ENCODE measurements around the gene TNIP3. TPM values are rescaled to one million over a fixed set of nuclear protein-coding genes. Genes with fewer than 3 reads are reported as not detected.
A peak's percentile ranks its signal among the peaks of the same experiment; 100 is the strongest.
"Not testable (repeated sequence)": the region's sequence is repeated elsewhere in the genome, so short reads cannot be mapped to it uniquely, and the experiment has no call there.

The TNIP3 gene
- total RNA-seq, 1 experiment from 2014 or later: not detected

- DNase-seq (ENCODE audit: low read depth, low spot score): no peak
- in situ Hi-C loops (cut with HindIII; ENCODE audit: low pct_unique_long_range_greater_than_20kb, low sequenced_read_pairs): no loop called here
Observed at GRCh38 chr4:121183361-121183760, 19.2 kb upstream of the TNIP3 start.

- in situ Hi-C loops (cut with HindIII; ENCODE audit: low pct_unique_long_range_greater_than_20kb, low sequenced_read_pairs): no loop called here
- DNase-seq (ENCODE audit: low read depth, low spot score): no peak
Observed at GRCh38 chr4:121182296-121182695, 18.2 kb upstream of the TNIP3 start.

DNA sequence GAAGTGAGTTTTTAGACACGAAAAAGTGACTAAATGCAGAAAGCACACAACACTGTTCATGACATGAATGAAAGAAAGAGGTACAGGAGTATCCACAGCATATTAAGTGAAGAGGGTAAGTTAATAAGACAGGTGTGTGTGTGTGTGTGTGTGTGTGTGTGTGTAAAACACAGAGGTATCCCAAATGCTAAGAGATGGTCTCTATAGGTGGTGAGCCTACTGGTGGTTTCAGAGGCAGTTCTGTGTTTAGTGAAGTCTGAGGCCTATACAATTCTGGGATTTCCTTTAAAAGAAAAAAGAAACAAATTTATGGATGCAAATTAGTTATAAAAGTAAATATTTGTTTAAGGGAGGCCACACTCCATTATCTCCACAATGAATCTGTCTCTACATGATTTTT, 17.4 kb upstream of the TNIP3 start:
- in situ Hi-C loops (cut with HindIII; ENCODE audit: low pct_unique_long_range_greater_than_20kb, low sequenced_read_pairs): no loop called here
- no peak for DNase-seq (ENCODE audit: low read depth, low spot score)

GRCh38 chr4:121180558-121180957, 16.4 kb upstream of the TNIP3 start:
- in situ Hi-C loops (cut with HindIII; ENCODE audit: low pct_unique_long_range_greater_than_20kb, low sequenced_read_pairs): no loop called here
- DNase-seq (ENCODE audit: low read depth, low spot score): no peak

DNA sequence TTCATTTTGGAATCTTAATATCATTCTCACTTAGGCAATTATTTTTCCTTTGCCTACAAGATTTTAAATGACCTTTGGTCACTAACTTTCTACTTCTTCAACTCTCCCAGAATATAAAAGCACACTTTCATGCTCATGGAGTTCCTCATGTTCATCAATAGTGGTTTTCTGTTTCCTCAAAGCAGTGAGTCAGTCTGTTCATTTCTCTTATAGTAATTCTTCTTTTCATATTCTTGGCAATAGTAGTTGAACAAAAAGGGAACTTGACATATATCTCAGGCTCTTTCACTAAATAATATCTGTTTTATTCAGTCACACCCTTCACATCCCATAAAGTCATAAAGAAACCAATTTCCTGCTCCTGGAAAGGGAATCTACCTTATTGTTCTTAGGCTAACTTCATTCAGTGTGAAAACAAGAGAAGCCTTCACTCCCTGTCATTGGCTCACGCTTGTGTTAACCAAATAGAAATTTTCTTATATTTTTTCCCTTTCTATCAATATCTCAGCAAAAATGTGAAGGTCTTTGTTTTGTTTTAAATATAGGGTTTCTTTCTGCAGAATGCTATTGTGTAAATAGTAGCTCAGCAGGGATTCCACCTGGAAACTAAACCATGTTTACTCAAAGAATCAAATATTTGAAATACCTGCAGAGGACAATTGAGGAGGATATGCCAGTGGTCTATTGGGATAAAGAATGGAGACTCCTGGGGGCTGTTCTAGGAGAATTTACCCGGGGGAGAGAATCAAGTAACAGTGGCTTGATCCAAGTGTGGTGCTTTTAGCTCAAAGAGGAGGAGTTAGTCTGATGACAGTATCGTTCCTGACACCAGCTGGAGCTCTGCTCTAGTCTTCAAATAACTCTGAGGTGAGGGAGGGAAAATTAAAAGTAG, 13.4 kb upstream of the TNIP3 start:
- no peak for DNase-seq (ENCODE audit: low read depth, low spot score)
- in situ Hi-C loops (cut with HindIII; ENCODE audit: low pct_unique_long_range_greater_than_20kb, low sequenced_read_pairs): no loop called here

DNA sequence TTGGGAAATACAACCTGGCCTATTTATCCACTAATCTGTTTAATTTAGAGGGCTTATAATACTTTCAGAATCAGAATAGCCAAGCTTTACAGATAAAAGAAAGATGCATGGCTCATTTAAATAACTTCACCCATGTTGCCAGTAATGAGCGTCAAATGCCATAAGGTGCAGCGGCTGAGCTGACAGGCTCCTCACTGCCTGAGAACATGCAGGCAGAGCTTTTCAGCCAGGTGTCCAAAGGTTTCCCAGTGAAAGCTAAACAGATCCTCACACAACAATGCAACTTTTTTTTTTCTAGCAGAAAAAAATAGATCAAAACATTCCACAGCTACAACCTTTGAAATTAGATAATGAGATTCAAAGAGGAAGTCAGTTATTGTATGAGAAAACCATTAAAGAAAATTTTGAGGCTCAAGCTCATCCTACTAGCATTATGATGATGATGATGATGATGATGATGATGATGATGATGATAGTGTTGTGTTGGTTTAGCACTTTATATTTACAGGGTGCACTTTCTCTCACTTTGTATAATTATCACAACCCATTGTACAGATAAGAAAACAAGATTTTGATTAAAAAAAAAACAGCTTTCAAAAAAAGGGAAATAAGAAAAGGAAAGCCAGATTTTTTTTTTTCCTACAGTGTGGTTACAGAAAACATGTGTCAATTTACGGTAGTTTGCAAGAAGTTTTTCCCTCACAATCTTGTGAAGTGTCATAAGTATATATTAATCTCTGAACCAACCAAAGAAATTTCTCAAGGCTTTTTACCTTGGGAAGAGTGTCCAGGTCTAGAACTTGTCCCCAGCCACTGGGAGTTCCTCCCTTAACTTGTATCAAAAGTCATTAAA, 12.2 kb upstream of the TNIP3 start:
- no peak for DNase-seq (ENCODE audit: low read depth, low spot score)
- in situ Hi-C loops (cut with HindIII; ENCODE audit: low pct_unique_long_range_greater_than_20kb, low sequenced_read_pairs): no loop called here

DNA sequence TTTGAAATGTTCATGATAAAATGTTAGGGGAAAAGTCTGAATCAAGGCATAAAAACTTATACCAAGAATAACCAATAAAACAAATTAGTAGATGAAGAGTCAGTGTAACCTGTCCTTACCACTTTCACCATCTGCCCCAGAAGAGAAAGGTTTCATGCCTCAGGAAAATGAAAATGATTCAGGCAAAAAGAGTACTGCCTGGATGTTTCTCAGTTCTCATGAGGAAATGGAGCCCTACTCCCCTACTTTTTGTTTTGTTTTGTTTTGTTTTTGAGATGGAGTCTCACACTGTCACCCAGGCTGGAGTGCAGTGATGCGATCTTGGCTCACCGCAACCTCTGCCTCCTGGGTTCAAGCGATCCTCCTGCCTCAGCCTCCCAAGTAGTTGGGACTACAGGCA, 7.4 kb upstream of the TNIP3 start:
- DNase-seq (ENCODE audit: low read depth, low spot score); in situ Hi-C loops (cut with HindIII; ENCODE audit: low pct_unique_long_range_greater_than_20kb, low sequenced_read_pairs): not testable (repeated sequence)

- in situ Hi-C loops (cut with HindIII; ENCODE audit: low pct_unique_long_range_greater_than_20kb, low sequenced_read_pairs): no loop called here
- no peak for DNase-seq (ENCODE audit: low read depth, low spot score)
Observed at GRCh38 chr4:121168446-121169281, 4.5 kb upstream of the TNIP3 start.

- in situ Hi-C loops (cut with HindIII; ENCODE audit: low pct_unique_long_range_greater_than_20kb, low sequenced_read_pairs): no loop called here
Observed at GRCh38 chr4:121166976-121167375, 2.9 kb upstream of the TNIP3 start.

DNA sequence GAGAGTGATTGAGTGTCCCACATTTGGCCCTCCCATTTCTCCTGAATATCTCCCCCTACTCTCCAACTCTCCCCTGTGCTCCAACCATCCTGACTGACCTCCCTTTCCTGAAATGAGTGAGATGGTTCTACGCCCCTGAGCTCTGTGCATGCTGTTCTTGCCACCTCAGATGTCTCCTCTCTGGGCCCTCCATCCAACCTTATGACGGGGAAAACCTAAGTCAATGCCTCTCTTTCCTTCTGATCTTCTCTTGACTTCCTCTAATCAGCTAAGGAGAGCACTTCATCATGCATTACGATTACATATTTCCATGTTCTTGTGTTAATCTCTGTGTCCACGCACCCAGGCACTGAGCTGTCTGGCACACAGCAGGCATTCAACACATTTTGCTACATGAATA, 1.1 kb upstream of the TNIP3 start:
- in situ Hi-C loops (cut with HindIII; ENCODE audit: low pct_unique_long_range_greater_than_20kb, low sequenced_read_pairs): no loop called here
- DNase-seq (ENCODE audit: low read depth, low spot score): no peak

More at GRCh38 chr4:121166976-121167375, 2.9 kb upstream of the TNIP3 start:
- no peak for DNase-seq (ENCODE audit: low read depth, low spot score)

GRCh38 chr4:121156822-121157769, 7.0 kb downstream of the TNIP3 start:
- DNase-seq (ENCODE audit: low read depth, low spot score): no peak

GRCh38 chr4:121155893-121156292, 8.2 kb downstream of the TNIP3 start:
- in situ Hi-C loops (cut with HindIII; ENCODE audit: low pct_unique_long_range_greater_than_20kb, low sequenced_read_pairs): no loop called here
- no peak for DNase-seq (ENCODE audit: low read depth, low spot score)

More at GRCh38 chr4:121156822-121157769, 7.0 kb downstream of the TNIP3 start:
- in situ Hi-C loops (cut with HindIII; ENCODE audit: low pct_unique_long_range_greater_than_20kb, low sequenced_read_pairs): no loop called here

- DNase-seq (ENCODE audit: low read depth, low spot score): peak; percentile 15
- in situ Hi-C loops (cut with HindIII; ENCODE audit: low pct_unique_long_range_greater_than_20kb, low sequenced_read_pairs): no loop called here
Observed at GRCh38 chr4:121154103-121154515, 10.0 kb downstream of the TNIP3 start.

DNA sequence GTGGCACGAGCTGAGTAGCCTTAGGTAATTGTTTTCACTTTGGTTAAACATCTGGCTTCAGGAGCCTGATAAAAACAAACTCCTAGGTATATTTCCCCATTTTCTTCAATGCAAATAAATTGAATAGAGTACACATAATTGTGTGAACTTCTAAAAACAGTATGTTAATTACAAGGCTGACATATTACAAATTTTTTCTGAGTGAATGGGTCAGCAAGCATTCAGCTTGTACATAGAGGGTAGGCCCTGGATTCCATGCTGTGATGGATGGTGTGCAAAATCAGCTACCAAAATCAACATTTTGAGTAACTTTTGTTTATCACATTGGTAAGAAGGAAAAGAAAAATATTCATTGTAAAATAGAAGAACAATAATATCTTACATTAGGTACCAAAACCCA, 12.2 kb downstream of the TNIP3 start:
- no peak for DNase-seq (ENCODE audit: low read depth, low spot score)
- in situ Hi-C loops (cut with HindIII; ENCODE audit: low pct_unique_long_range_greater_than_20kb, low sequenced_read_pairs): no loop called here

GRCh38 chr4:121150486-121150885, 13.6 kb downstream of the TNIP3 start:
- in situ Hi-C loops (cut with HindIII; ENCODE audit: low pct_unique_long_range_greater_than_20kb, low sequenced_read_pairs): no loop called here

DNA sequence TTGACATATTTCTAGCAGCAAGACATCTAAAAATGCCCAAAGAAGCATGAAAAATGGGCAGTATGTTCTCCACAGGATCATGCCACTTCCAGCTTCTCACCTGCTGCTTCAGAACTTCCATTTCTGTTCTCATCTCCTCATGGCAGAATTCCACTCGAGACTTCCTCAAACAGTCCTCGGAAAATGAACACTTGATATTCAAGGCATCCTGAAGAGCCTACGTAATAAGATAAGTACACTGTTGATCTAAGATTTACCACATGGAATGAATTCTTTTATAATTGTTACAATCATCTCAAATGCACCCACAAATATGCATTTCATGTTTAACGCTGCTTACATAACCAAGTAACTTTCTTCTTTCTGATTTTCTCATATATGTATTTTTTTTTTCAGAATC, 14.1 kb downstream of the TNIP3 start:
- in situ Hi-C loops (cut with HindIII; ENCODE audit: low pct_unique_long_range_greater_than_20kb, low sequenced_read_pairs): no loop called here
- no peak for DNase-seq (ENCODE audit: low read depth, low spot score)

More at GRCh38 chr4:121150486-121150885, 13.6 kb downstream of the TNIP3 start:
- DNase-seq (ENCODE audit: low read depth, low spot score): no peak

DNA sequence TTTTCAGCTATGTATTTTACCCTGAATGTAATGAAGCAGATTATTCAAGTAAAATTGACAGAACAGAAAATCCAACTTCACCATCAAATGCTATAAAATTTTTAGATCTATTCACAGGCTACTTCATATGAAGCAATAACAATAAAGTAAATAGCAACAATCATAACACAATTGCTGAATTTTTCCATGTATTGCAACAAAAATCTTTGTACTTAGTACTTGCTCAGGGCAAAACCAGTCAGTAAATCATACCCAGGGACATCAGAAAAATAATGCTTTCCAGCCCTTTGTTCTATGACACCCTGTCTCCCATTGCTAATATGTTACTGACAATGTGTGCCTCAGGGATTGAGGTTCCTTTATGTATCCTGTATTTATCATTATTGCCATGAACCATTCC, 15.5 kb downstream of the TNIP3 start:
- no peak for DNase-seq (ENCODE audit: low read depth, low spot score)
- in situ Hi-C loops (cut with HindIII; ENCODE audit: low pct_unique_long_range_greater_than_20kb, low sequenced_read_pairs): no loop called here

All from SK-MEL-5 (cell line).